ENCODE results near the gene PLIN1.

PLIN1 gene

GRCh38 chr15:89623165-89623564 lies 56.0 kb downstream of the PLIN1 start:
- DNase-seq = no peak

GRCh38 chr15:89621547-89621946 lies 57.6 kb downstream of the PLIN1 start:
- DNase-seq = no peak

- DNase-seq = no peak
These were observed 62.9 kb downstream of the PLIN1 start for GRCh38 chr15:89616228-89616627.

DNA sequence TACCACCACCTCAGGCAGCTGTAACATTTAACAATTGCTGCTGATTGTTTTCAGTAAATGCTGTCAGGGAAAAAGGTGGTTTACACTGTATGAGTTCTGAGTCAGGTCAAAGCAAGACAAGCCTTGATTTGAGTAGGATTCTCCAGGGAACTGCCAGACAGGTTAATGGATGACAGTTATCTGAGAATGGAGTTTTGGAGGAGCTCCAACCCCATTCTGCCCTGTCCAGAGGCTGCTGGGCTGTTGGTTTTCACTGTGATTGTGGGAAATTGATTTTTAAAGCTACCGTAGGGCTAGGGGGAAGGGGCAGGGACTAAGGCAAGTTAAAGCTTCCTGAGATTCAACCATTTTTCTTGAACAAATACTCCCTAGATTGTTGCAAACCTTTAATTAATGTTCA lies 64.0 kb downstream of the PLIN1 start:
- no peak for DNase-seq

Measured in islet precursor cell (in vitro differentiated cells).